Natural killer cell (primary cell): ENCODE results near the gene PARD6B. TPM values are rescaled to one million over a fixed set of nuclear protein-coding genes. Genes with fewer than 3 reads are reported as not detected.

Experiments
- ATAC-seq, 3 donors: fragments of 150-1000 bp in 2 of 3; fragments of 200-7000 bp in 1 of 3; cut with Tn5 transposase; 1 replicate in 1 of 3; 2 replicates in 2 of 3; pipeline ENCODE4 v1.10.0; 2021; ENCODE audit warnings: mild to moderate bottlenecking in 2 of 3, moderate library complexity in 2 of 3
- DNase-seq, 2 donors: peaks; one replicate each; pipeline versions ENCODE4 v3.0.0 to v3.0.0-alpha.2; 2013 to 2021; ENCODE audit warnings: mixed read lengths in 1 of 2
- H3K27ac ChIP-seq: one replicate; pipeline ENCODE4 v1.5.1; 2013; ENCODE audit warnings: mild to moderate bottlenecking, low read length
- H3K27me3 ChIP-seq: one replicate; pipeline ENCODE4 v1.6.1; 2013; ENCODE audit warnings: low read length; ENCODE audit not compliant: control insufficient read depth, insufficient read depth
- H3K36me3 ChIP-seq: one replicate; pipeline ENCODE4 v1.6.1; 2013; ENCODE audit warnings: low read length; ENCODE audit not compliant: control insufficient read depth, insufficient read depth
- H3K4me1 ChIP-seq: one replicate; pipeline ENCODE4 v1.6.1; 2013; ENCODE audit warnings: low read length; ENCODE audit not compliant: control insufficient read depth, insufficient read depth
- H3K4me3 ChIP-seq: one replicate; pipeline ENCODE4 v1.5.1; 2013; ENCODE audit warnings: low read length
- H3K9me3 ChIP-seq: one replicate; pipeline ENCODE4 v1.6.1; 2013; ENCODE audit warnings: low read length; ENCODE audit not compliant: control insufficient read depth, insufficient read depth
- H3K27ac Mint-ChIP-seq, 2 donors: one replicate each; pipeline ENCODE4 v1.8.0; 2022; ENCODE audit warnings: mild to moderate bottlenecking in 2 of 2, mixed read lengths in 2 of 2, moderate library complexity in 1 of 2
- H3K27me3 Mint-ChIP-seq, 2 donors: one replicate each; pipeline ENCODE4 v1.8.0; 2022; ENCODE audit warnings: low read depth in 2 of 2, mixed read lengths in 2 of 2
- H3K36me3 Mint-ChIP-seq: one replicate; pipeline ENCODE4 v1.8.0; 2022; ENCODE audit warnings: mixed read lengths
- H3K4me1 Mint-ChIP-seq, 2 donors: one replicate each; pipeline ENCODE4 v1.8.0; 2022; ENCODE audit warnings: mixed read lengths in 2 of 2
- H3K4me3 Mint-ChIP-seq: one replicate; pipeline ENCODE4 v1.8.0; 2022; ENCODE audit warnings: mild to moderate bottlenecking, moderate library complexity, mixed read lengths
- H3K9me3 Mint-ChIP-seq, 2 donors: one replicate each; pipeline ENCODE4 v1.8.0; 2022; ENCODE audit warnings: mixed read lengths in 2 of 2
- WGBS: methylation state at CpG from one replicate; pipeline ENCODE4 v1.1.7; 2013; ENCODE audit warnings: missing lambda C conversion rate; ENCODE audit not compliant: insufficient coverage; 5-methylcytosine and 5-hydroxymethylcytosine counted together
- intact Hi-C: fragments of 100-400 bp; cut with micrococcal nuclease; formaldehyde crosslinking; loops from one replicate; pipeline ENCODE4 v1.14.2; 2022
- total RNA-seq, 4 donors: library from RNA; stranded (reverse); fragments of 120-200 nt in 1 of 4; gene quantifications; one replicate each; pipeline versions ENCODE4 v1.2.3 to v1.2.4, GENCODE V29; 2013 to 2022
- TF ChIP-seq, protein P1 (sequence below): fragments of 200-600 bp; IDR thresholded peaks from one replicate; pipeline ENCODE4 v1.8.0; 2022; ENCODE audit warnings: antibody characterized with exemption

The PARD6B gene
- total RNA-seq, 3 donors from 2014 or later (not counting 1 experiment from before 2014, with no cell fraction given), result 1.5 to 5.0 (median 4.1) TPM

DNA sequence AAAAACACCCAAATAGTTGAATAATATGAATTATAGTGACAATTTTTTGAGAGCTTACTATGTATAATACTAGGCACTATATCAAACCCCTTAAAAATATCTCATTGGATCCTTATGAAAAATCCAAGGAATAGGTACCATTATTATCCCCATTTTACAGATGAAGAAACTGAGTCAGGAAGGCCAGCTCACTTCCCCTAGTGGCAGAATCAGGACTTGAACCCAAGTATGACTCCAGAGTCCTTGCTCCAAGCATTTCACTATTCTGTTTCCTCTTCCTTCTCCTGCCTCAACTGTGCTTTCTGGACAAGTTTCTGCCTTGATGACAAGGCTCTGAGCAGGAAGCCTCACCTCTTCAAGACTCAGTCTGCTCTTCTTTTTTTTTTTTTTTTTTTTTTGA, 10.8 kb upstream of the PARD6B start:
- no peak for DNase-seq
- intact Hi-C loops, result no loop called here
- H3K9me3 ChIP-seq, result no peaks in the 10 kb centered on the region
- no peaks in the 10 kb centered on the region for H3K36me3 Mint-ChIP-seq
- no peak overlapping the region for H3K27ac Mint-ChIP-seq
- H3K9me3 Mint-ChIP-seq, result no peaks in the 10 kb centered on the region
- H3K27ac ChIP-seq, result no peak overlapping the region
- H3K27me3 Mint-ChIP-seq, result peaks cover 8 to 9% of the 10 kb centered on the region in 2 donors
- no peaks in the 10 kb centered on the region for H3K36me3 ChIP-seq
- H3K4me3 ChIP-seq, result no peak overlapping the region
- ATAC-seq, result no peak
- TF ChIP-seq, protein P1, sequence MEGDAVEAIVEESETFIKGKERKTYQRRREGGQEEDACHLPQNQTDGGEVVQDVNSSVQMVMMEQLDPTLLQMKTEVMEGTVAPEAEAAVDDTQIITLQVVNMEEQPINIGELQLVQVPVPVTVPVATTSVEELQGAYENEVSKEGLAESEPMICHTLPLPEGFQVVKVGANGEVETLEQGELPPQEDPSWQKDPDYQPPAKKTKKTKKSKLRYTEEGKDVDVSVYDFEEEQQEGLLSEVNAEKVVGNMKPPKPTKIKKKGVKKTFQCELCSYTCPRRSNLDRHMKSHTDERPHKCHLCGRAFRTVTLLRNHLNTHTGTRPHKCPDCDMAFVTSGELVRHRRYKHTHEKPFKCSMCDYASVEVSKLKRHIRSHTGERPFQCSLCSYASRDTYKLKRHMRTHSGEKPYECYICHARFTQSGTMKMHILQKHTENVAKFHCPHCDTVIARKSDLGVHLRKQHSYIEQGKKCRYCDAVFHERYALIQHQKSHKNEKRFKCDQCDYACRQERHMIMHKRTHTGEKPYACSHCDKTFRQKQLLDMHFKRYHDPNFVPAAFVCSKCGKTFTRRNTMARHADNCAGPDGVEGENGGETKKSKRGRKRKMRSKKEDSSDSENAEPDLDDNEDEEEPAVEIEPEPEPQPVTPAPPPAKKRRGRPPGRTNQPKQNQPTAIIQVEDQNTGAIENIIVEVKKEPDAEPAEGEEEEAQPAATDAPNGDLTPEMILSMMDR, result no peak
- no peak overlapping the region for H3K4me3 Mint-ChIP-seq
- no peaks in the 10 kb centered on the region for H3K27me3 ChIP-seq
- no peaks in the 10 kb centered on the region for H3K4me1 ChIP-seq
- H3K4me1 Mint-ChIP-seq, result no peaks in the 10 kb centered on the region

DNA sequence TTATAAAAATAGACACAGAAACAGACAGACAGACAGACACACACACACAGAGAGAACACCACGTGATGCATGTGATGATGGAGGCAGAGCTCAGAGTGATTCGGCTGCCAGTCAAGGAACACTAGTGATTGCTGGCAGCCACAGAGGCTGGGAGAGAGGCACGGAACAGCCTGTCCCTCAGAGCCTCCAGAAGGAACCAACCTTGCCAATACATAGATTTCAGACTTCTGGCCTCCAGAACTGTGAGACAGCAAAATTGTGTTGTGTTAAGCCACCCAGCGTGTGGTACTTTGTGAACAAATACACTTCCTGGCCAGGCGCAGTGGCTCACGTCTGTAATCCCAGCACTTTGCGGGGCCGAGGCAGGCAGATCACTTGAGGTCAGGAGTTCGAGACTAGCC, 9.5 kb upstream of the PARD6B start:
- Histone ChIP-seq H3K36me3 (no peaks in the 10 kb centered on the region), H3K9me3 (no peaks in the 10 kb centered on the region), H3K27me3 (no peaks in the 10 kb centered on the region), H3K4me3 (no peak overlapping the region), H3K4me1 (no peaks in the 10 kb centered on the region), H3K27ac (no peak overlapping the region)
- Mint-ChIP-seq H3K4me1 (no peaks in the 10 kb centered on the region), H3K27me3 (peaks cover 7 to 9% of the 10 kb centered on the region in 2 donors), H3K27ac (no peak overlapping the region), H3K36me3 (no peaks in the 10 kb centered on the region), H3K9me3 (no peaks in the 10 kb centered on the region), H3K4me3 (no peak overlapping the region)
- 86% methylated on average over 9 of the region's 9 CpGs for WGBS
- intact Hi-C loops, result no loop called here
- no peak for DNase-seq
- TF ChIP-seq, protein P1, result no peak
- ATAC-seq, result no peak

DNA sequence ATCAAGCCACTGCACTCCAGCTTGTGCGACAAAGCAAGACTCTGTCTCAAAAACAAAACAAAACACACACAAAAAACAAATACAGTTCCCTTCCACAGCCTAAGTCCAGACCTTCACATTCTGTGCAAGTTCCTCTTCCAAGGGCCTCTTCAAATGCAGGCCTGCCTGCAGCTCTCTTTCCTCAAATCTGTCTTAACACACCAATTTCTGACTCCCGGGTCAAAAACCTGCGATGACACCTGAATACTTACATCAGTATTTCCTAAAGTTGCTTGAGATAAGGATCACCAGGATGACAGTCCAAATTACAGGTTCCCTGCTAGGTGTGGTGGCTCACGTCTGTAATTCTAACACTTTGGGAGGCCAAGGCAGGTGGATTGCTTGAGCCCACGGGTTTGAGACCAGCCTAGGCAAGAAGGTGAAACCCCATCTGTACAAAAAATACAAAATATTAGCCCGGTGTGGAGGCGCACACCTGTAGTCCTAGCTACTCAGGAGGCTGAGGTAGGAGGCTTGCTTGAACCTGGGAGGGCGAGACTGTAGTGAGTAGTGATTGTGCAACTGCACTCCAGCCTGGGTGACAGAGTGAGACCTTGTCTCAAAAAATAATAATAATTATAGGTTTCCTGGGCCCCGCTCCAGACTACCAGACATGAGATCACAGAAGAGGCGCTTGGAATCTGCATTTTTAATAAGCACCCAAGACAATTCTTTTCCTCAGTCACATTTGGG, 8.8 kb upstream of the PARD6B start:
- Histone ChIP-seq H3K27me3 (no peaks in the 10 kb centered on the region), H3K4me1 (no peaks in the 10 kb centered on the region), H3K9me3 (no peaks in the 10 kb centered on the region), H3K36me3 (no peaks in the 10 kb centered on the region), H3K4me3 (no peak overlapping the region), H3K27ac (no peak overlapping the region)
- intact Hi-C loops, result no loop called here
- Mint-ChIP-seq H3K9me3 (no peaks in the 10 kb centered on the region), H3K36me3 (no peaks in the 10 kb centered on the region), H3K4me1 (no peaks in the 10 kb centered on the region), H3K4me3 (no peak overlapping the region), H3K27ac (no peak overlapping the region), H3K27me3 (peaks cover 5 to 15% of the 10 kb centered on the region in 2 donors)
- TF ChIP-seq, protein P1, result no peak
- ATAC-seq, result no peak
- 86% methylated on average over 9 of the region's 10 CpGs for WGBS
- no peak for DNase-seq

DNA sequence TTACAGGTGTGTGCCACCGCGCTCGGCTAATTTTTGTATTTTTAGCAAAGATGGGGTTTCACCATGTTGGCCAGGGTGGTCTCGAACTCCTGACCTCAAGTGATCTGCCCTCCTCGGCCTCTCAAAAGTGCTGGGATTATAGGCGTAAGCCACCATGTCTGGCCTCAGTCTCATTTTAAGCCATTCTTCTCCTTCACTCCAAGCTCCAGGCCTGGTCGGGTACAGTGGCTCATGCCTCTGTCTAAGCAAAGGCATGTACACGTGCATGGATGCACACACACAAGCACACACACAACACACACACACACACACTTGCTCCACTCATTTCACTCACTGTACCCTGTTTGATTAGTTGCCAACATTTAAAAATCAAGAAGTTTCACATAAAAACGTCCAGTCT, 7.7 kb upstream of the PARD6B start:
- ATAC-seq, result no peak

More for the DNA sequence above, 7.7 kb upstream of the PARD6B start:
- Histone ChIP-seq H3K27ac (no peak overlapping the region), H3K4me1 (no peaks in the 10 kb centered on the region), H3K36me3 (no peaks in the 10 kb centered on the region), H3K4me3 (no peak overlapping the region), H3K27me3 (no peaks in the 10 kb centered on the region), H3K9me3 (no peaks in the 10 kb centered on the region)
- H3K4me1 Mint-ChIP-seq, result no peaks in the 10 kb centered on the region
- H3K36me3 Mint-ChIP-seq, result no peaks in the 10 kb centered on the region
- no peaks in the 10 kb centered on the region for H3K9me3 Mint-ChIP-seq
- H3K4me3 Mint-ChIP-seq, result no peak overlapping the region
- 88% methylated on average over 9 of the region's 9 CpGs for WGBS
- peaks cover 0 to 6% of the 10 kb centered on the region in 2 donors for H3K27me3 Mint-ChIP-seq
- TF ChIP-seq, protein P1, result no peak
- DNase-seq, result no peak
- intact Hi-C loops, result no loop called here
- no peak overlapping the region for H3K27ac Mint-ChIP-seq
